ENCODE data around the gene AKNA.
A peak's percentile ranks its signal among the peaks of the same experiment; 100 is the strongest.

Gene AKNA

DNA sequence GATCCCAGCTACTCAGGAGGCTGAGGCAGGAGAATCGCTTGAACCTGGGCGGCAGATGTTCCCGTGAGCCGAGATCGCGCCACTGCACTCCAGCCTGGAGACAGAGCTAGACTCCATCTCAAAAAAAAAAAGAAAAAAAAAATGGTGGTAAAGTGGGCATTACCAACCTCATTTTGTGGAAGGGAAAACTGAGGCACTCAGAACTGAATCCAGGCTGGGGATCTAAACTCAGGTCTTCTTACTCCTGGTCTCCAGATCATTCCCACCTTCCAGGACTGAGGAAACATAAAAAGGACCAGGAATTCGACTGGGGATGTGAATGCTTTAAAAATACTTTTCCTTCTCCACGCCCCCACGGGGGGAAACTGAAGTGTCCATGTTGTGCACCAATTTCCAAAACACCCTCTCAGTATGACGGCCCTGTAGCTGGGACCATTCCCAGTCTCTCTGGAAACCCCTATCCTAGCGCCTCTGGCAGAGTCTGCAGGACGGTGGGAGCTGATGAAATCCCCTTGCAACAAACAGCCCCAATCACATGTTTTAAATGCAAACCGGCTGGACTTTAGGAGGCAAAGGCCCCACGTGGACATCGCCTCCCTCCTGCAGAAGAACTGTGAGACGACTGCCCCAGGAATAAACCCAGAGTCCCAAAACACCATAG, 8.9 kb upstream of the AKNA start:
- DNase-seq (ENCODE audit: low spot score): no peak

DNA sequence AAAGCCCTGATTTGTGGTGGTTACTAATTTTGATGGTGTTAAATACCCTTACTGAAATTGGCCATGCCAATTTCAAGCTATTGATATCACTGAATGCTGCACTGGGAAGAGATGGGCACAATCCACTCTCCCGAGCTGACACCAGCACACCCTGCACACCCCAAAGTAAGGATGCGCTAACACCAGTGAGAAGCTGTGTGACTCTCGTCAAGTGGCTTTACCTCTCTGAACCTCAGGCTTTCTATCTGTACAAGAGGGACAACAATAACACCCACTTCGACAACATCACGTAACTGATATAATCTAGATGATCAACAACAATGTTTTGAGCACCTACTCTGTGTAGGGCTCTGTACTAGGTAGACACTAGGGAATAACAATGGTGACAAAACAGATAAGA, 8.0 kb upstream of the AKNA start:
- DNase-seq (ENCODE audit: low spot score): no peak

DNA sequence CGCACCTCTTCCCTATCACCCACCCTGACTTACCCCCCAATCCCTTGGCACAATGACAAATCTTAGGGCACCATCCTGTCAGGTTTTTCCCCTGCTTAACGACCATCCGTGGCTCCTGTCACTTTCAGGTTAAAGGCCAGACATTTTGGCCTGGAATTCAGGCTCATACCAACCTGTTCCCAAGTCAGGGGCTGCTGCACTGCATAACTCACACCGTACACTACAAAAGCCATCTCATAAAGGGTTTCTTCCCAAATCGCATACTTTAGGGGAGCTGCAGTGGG, 7.5 kb upstream of the AKNA start:
- no peak for DNase-seq (ENCODE audit: low spot score)

DNA sequence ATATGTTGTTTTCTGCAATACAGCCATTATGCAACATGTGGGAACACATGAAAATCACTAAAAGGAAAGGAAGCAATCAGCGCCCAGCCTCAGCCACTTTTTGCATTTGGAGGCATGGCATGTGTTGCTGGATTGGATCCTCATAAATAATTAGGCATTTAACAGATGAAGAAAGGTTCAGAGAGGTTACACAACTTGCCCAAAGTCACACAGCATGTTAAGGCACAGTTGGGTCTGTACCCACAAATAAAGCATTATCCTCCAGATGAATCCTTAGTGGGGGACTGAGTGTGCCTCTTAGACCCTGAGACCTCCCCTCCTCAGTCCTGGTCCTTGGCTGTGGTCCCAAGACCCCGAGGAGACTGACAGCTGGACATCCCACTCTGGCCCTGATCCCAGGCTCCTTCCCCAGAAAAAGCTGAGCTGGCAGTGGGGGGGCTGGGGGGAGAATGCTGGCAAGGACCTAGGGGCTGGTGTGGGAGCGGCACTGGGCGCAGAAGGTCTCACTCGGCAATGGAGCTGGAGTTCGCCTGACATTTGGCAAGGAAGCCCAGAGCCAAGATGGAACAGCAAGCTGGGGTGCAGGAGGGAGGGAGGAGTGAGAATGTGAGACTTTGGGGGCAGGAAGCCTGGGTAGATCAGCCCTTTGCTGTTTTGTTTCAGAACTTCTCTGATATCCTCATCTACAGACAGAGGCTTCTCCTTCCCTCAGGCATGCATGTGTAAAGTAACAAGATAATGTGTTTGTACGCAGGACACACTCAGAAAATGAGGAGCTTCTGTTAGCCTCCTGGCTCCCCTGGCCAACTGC, 6.9 kb upstream of the AKNA start:
- no peak for DNase-seq (ENCODE audit: low spot score)

DNA sequence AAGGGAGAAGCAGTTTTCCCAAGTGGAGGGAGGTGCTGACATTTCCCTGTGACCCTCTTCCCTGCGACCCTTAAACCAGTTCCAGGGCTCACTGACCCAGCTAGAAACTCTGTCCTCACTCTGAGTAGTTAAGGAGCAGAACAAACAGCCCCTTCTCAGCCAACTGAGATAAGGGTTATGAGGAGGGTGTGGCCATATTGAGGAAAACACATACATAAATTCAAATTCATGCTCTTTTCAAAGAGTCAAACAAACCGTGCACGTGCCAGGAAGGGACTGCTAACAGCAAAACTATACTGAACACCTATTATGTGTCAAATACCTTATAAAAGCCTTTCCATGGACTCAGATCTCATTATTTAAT, 4.9 kb upstream of the AKNA start:
- no peak for DNase-seq (ENCODE audit: low spot score)

DNA sequence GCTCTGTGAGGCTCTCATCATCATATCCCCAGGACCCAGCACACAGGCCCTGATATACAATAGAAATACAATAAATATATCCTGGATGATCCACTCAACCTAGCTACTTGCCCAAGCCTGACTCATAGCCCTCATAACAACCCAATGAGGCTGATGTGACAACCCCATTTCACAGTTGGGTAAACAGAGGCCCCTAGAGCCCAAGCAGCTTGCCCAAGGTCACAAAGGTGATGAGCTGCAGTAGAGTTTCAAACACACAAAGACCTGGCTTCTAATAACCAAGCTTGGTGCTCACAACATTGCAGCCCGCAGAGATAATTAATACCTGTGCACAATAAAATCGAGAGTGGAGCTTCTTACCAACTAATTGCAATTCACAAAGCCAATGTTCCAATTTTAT, 3.2 kb upstream of the AKNA start:
- no peak for DNase-seq (ENCODE audit: low spot score)

DNA sequence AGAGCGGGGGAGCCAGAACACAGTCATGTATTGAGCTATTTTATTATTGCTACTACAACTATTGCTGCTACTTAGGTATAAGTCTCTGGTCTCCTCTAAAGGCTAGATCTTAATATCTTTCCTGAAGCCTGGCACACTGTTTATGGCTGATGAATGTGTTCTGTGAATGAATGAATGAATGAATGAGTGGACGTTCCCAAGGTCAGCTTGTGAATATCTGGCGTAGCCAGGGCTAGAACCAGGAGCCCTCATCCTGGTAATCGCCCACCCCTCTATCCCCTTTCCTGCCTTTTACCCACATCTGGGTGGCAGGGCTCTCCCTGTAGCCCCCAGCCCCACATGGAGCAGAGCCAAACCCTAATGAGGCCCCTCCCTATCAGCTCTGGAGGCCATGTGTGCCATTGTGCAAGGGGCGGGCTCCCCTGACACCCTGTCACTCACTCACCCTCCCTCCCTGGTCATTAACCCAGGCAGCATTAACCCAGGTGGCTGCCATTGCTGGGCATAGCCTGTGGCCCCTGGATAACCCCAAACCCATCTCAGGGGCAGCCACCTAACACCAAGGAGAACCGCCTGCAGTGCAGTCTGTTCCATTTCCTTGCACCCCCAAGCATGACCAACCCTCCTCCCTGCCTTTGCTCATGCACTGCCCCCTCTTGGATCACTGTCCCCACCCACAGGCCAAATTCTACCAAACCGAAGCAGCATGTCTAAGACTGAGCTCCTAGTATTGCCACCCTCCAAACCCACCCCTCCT, 2.0 kb upstream of the AKNA start:
- DNase-seq (ENCODE audit: low spot score): no peak

DNA sequence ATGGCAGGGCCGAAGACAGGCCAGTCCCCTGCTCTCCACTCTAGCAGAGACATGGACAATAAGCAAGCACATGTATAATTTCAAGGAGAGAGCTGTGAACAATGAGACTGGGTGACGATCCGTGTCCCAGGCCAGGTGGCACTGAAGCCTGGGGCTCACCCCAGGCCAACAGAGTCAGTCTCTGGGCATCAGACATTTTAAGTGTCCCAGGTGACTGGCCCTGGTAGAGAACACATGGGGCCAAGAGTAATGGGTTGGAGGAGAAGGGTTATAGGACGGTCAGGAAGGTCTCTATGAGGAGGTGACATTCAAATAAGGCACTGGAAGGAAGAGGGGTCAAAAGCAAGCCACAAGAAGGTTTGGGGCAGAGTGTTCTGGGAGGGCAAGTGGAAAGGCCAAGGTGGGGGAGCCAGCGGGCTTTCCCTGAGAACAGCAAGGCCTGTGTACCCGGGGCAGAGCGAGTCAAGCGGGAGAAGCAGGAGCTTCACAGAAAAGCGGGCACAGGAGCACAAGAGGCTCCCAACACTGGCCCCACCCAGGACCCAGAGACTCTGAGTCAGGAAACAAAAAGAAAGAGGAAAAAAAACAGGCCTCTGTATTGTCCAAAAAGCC, 1.1 kb upstream of the AKNA start:
- DNase-seq (ENCODE audit: low spot score): no peak

DNA sequence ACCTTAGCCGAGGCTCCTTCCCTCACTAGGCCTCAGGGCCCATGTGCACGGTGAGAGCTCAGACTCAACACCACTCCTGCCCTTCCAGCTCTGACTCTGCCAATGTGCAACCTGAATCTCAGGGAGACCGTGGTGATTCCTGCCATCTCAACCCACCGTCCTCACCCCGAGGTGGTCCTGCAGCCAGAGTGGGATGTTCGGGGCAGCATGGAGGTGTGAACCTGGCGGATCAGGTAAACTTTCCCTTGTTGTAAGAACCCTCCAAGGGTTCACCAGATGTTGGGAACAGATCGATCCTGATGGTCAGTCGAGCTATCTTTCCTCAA, 538 bp upstream of the AKNA start:
- no peak for DNase-seq (ENCODE audit: low spot score)

DNA sequence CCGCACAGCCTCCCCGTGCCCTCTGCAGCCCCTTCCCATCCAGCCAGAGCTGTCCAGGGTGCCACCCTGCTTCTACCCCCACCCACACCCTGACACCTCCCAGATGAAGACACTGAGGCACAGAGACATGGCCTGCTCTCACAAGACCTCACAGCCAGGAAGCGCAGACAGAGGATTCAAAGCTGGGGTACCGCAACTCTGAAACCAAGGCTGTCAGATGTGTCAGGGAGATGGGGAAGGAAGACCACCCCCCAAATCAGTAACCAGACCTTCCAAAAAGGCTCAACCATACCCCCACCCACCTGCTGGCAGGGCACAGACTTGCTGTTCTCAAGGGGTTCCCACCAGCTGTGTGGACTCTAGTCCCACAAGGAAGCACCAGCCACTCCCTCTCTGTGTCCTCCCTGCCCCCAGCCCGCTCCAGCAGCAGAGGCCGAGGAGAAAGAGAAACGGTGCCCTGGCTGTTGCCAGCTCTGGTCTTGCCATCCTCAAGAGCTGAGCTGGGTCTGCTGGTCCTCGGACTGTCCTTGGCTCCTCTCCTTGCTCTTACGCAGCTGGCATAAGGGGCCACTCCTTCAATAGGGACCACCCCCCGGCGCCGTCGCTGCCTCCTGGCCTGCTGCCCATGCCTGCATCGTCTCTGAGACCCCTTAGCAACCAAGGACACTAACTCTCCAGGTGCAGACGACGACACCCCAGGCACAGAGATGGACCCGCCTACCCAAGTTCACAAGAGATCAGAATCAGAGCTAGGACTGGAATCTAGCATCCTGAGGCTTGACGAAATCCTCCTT, 699 bp downstream of the AKNA start:
- DNase-seq (ENCODE audit: low spot score): no peak

DNA sequence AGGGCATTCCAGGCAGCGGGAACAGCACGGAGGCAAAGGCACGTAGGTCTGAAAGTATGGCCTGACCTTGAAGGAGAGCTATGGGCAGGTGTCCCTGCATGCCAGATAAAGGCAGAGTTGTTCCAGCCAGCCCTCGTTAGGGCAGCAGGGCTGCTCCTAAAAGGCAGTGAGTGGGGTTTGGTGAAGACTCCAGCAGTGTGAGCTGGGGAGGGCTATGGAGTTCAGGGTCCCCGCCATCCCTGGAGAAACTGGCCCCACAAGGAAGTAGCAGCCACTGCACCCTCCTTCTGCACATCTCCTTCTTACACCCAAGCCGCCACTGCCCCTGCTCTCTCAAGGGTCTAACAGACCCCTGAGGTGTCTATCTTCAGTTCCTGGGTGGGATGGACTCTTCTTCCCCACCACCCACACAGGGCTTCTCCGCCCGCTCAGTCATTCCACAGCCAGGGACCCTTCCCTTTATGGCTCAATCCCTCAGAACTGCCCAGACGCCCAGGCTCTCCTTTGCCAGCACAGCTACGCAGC, 1.4 kb downstream of the AKNA start:
- no peak for DNase-seq (ENCODE audit: low spot score)

DNA sequence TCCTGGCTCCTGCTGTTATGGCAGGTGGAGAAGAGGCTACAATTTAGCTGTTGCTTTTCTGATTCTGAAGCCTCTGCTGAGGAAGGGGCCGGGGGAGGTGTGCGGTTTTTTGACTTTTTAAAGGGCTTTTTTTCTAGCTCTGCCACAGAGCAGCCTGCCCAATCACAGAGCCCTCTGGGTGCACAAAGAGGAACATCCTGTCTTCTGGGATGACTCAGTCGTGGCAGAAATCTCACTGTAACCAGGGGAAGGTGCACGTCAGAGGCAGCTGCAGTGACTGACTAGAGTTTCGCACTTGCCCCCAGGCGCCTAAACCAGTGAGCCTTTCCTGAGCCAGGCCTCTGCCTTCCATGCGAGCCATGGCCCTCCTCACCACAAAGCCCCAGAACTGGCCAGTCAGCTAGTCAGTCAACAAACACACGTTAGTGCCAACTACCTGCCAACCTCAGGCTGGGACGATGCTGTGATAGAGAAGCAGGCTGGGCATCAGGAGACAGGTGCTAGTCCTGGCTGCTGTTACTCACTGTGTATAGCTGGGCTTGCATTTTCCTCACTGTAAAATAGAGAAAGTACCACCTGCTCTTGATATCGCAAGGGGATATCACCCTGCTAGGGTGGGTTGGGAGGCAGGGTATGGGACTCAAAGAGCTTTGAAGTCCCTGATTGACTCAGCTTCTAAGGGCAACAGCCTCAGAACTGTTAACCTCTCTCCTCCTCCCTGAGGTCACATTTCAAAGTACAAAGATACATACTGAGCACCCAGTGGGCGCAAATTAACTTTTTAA, 2.2 kb downstream of the AKNA start:
- peak; percentile 85 for DNase-seq (ENCODE audit: low spot score)

DNA sequence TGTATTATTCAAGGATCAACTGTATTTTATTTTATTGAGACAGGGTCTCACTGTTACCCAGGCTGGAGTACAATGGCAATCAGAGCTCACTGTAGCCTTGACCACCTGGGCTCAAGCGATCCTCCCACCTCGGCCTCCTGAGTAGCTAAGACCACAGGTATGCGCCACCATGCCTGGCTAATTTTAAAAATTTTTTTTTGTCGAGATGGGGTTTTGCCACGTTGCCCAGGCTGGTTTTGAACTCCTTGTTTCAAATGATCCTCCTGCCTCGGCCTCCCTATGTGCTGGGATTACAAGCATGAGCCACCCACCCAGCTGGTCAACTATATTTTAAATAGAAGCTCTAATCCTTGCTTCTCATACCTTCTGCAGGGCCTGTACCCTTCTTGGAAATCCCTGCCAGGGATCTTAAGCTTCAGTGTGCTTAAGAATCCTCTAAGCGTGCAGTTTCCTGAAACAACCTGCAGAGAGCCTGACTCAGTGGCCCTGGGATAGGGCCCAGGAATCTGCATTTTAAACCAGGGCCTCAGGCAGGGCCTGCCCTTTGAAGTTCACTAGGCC, 2.9 kb downstream of the AKNA start:
- no peak for DNase-seq (ENCODE audit: low spot score)

DNA sequence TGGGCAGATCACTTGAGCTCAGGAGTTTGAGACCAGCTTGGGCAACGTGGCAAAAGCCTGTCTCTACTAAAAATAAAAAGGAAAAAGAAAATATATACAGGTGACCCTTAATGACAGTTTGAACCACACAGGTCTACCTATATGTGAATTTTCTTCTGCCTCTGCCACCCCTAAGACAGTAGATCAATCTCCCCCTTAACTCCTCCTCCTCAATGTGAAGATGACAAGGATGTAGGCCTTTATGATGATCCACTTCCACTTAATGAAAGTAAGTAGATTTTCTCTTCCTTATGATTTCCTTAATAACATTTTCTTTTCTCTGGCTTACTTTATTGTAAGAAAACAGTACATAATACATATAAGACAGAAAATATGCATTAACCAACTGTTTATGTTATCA, 3.4 kb downstream of the AKNA start:
- no peak for DNase-seq (ENCODE audit: low spot score)

DNA sequence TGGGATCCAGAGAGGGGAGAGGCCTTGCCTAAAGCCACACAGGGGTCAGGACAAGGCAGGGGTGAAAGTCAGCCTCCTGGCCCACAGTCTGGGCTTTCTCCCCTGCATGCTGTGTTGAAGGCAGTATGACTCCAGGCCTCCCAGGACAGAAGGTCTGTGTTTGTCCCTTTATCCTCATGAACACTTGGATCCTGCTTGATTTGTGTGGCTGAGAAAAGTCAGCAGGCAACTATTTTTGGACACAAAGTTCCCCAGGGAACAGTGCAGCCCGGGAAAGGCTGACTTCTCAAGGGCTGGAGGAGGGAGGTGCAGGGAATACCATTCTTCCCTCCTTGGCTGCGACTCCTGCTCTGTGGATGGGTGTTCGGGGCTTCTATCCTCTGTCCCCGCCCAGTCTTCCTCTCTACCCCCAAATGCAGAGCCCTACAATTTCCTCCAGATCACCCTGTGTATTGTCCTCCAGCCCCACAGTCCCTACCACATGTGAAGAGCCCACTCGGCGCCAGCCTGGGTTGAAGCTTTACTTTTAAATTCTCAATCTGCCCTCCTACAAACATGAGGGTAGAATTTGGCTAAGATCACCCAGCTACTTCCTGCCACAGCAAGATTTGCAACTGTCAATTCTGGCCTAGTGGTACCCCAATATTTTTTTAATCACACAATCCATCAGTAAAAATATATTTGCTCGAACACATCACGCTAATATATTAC, 4.1 kb downstream of the AKNA start:
- peak; percentile 68 for DNase-seq (ENCODE audit: low spot score)

DNA sequence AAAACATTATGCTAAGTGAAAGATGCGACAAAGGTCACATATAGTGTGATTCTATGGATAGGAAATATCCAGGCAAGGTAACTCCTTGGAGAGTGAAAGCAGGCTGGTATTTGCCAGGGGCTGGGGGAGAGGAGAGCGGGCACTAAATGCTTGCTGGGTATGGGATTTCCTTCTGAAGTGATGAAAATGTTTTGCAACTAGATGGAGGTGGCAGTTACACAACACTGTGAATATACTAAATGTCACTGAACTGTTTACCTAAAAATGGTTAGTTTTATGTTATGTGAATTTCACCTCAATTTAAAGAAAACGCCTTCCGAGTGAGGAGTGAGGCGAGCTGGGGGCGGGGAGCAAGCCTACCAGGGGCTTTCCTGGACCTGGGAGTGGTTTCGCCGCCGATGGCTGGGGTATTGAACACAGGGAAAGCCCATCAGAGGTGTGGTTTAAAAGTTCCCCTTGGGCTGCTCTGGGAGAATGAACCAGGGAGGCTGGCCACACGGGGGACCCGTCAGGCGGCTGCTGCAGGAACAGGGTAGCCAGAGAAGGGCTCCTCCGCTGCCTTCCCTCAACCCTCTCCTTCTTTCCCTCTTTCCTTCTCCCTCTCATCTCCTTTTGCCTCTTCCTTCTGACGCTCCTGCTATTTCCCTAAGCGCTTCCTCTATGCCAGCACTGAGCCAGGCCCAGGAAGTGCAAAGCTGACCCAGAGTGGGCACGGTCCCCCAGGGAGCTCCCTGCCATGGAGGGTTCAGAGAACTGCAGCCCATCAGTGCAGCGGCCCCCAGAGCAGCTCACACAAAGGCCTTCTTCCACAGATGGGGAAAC, 4.9 kb downstream of the AKNA start:
- no peak for DNase-seq (ENCODE audit: low spot score)

DNA sequence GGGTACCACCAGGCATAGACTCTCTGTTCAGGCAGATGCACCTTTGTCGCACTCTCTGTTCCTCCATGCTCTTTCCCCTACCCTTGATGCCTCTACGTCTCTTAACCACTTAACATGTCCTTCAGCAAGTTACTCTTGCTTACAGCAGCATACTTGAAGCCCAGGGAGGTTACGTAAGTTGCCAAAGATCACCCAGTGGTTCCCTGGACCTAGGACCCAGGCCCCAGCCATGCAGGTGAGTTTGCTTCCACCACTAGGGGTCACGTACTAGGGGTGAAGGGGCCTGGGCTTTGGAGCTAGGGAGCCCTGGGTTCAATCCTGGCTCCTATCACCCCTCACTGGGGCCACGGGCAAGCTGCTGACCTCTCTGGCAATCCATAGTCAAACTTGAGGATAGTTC, 8.9 kb downstream of the AKNA start:
- DNase-seq (ENCODE audit: low spot score): no peak

DNA sequence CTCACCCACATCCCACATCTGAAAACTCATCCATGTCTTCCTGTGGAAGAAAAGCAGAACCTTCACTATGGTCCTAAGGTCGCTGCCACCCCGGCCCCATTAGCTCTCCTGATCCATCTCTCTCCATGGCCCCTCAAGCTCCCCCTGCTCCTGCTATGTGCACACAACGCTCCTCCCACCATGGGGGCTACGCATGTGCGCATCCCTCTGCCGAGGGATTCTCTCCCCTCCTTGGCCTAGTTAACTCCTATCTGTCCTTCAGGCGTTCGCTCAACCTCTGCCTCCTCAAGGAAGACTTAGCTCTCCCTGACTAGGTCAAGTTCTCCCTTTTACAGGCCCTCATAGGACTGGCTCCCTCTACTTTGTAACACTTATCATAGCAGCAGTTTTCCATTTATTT, 9.8 kb downstream of the AKNA start:
- no peak for DNase-seq (ENCODE audit: low spot score)

Data from AG08395 (cell line).